IPS-NIHi11 (cell line): Measurements from ENCODE around the gene RPS28.
A peak's percentile ranks its signal among the peaks of the same experiment; 100 is the strongest.
"Not testable (repeated sequence)": the region's sequence is repeated elsewhere in the genome, so short reads cannot be mapped to it uniquely, and the experiment has no call there.

Experiments used
- DNase-seq: peaks from one replicate; pipeline ENCODE4 v3.0.0; 2012; ENCODE audit warnings: mixed read lengths, low spot score

RPS28 gene

GRCh38 chr19:8342684-8343482 lies 21.6 kb downstream of the RPS28 start, which contains the start of gene KANK3:
Gene KANK3, minus strand, starts transcription at chr19:8343262. Its CDS starts 5,434 bp downstream, at chr19:8337828.
- peak; percentile 98 for DNase-seq

DNA sequence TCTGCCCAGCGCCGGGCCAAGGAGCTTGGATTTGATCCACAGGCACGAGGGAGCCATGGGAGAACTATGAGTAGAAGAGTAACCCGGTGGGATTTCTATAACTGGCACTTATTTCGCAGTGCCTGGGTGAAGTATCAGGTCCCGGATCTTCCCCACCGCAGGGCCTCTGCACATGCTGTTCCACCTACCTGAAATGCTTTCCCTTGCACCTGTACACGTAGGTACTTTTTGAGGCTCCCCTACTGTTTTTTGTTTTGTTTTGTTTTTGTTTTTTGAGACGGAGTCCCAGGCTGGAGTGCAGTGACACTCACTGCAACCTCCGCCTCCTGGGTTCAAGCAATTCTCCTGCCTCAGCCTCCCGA lies 22.2 kb downstream of the RPS28 start:
- no peak for DNase-seq

GRCh38 chr19:8349629-8350372 lies 28.5 kb downstream of the RPS28 start:
- not testable (repeated sequence) for DNase-seq

- no peak for DNase-seq
Observed at GRCh38 chr19:8352134-8352827, 31.0 kb downstream of the RPS28 start.

DNA sequence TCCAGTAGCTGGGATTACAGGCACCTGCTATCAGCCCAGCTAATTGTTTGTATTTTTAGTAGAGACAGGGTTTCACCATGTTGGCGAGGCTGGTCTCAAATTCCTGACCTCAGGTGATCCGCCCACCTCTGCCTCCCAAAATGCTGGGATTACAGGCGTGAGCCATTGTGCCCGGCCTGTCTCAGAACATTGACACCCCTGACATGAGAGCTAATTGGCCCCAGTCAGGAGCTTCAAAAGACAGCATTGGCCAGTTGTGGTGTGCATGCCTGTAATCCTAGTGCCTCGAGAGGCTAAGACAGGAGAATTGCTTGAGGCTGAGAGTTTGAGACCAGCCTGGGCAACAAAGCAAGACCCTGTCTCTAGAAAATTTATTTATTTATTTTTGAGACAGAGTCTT lies 31.5 kb downstream of the RPS28 start:
- not testable (repeated sequence) for DNase-seq

GRCh38 chr19:8355631-8356402 lies 34.5 kb downstream of the RPS28 start:
- no peak for DNase-seq

DNA sequence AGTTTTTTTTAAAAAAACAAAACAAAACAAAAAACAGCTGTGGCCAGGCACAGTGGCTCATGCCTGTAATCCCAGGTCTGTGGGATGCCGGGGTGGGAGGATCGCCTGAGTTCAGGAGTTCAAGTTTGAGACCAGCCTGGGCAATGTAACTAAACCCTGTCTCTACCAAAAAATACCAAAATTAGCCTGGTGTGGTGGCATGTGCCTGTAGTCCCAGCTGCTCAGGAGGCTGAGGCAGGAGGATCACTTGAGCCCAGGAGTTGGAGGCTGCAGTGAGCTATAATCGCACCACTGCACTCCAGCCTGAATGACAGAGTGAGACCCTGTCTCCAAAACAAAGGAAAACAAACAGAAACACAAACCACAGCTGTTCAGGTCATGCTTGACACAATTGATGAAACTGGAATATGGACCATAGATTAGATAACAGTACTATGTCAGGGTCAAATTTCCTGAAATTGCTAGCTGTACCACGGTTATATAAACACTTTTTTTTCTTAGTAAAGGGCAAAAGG lies 35.8 kb downstream of the RPS28 start:
- DNase-seq: no peak

- DNase-seq: no peak
Observed at GRCh38 chr19:8358948-8359347, 37.7 kb downstream of the RPS28 start.

- no peak for DNase-seq
Observed at GRCh38 chr19:8360196-8360595, 38.9 kb downstream of the RPS28 start.

DNA sequence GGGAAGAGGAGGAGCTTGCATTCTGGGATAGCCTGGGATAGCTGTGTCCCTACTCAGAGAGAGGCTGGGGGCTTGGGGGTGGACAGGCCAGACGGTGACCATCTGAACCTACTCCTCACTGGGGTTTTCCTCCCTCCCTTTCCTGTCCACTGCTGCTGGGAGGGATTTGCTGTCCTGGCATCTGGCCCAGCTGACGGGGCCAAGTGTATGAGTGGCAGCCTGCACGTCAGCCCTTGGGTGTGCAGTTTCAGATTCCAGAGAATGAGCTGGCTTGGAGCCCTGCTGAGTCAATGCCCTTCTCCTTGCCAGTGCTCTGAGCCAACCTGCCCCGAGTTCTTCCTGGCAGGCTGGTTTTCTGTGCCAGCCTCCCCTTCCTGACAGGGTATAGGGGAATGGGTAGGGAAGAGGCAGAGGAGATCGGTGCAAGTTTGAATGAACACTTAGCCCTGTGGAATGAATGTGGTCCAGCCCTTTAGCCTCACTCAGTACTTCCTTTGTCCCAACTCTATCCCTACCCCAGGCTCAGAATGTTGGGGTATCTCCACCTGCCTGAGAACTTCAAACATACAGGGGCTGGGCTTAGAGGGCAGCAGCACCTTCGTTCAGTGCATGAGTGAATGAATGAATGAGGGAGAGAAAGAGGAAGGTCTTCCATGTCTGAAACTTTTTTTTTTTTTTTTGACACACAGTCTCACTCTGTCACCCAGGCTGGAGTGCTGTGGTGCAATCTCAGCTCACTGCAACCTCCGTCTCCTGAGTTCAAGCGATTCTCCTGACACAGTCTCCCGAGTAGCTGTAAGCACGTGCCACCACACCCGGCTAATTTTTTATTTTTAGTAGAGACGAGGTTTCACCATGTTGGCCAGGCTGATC lies 40.9 kb downstream of the RPS28 start:
- peak; percentile 67 for DNase-seq

DNA sequence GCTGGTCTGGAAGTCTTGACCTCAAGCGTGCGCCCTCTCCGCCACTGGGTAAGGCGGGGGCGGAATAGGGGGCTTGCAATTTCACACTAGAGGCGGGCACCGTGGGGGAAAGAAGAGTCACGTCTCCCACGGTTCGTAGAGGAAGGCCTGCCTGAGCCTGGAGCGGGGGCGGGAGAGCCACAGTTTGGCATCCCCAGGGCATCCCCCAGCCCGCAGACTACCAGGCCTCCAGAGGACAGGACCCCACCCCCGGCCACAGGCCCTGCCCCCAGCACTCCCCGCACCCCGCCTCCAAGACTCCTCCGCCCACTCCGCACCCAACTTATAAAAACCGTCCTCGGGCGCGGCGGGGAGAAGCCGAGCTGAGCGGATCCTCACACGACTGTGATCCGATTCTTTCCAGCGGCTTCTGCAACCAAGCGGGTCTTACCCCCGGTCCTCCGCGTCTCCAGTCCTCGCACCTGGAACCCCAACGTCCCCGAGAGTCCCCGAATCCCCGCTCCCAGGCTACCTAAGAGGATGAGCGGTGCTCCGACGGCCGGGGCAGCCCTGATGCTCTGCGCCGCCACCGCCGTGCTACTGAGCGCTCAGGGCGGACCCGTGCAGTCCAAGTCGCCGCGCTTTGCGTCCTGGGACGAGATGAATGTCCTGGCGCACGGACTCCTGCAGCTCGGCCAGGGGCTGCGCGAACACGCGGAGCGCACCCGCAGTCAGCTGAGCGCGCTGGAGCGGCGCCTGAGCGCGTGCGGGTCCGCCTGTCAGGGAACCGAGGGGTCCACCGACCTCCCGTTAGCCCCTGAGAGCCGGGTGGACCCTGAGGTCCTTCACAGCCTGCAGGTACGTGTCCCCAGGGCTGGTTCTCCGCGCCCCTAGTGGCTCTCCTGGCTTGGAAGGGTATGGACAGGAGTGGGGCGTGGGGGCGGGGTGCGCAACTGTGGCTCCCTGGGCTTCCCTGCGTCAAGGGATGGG lies 42.8 kb downstream of the RPS28 start, which contains the start of gene ANGPTL4:
Gene ANGPTL4, plus strand, starts transcription at position 353 of the 969 bp plus-strand sequence. Its CDS starts 167 bp downstream, at position 520.
- peak; percentile 80 for DNase-seq

DNA sequence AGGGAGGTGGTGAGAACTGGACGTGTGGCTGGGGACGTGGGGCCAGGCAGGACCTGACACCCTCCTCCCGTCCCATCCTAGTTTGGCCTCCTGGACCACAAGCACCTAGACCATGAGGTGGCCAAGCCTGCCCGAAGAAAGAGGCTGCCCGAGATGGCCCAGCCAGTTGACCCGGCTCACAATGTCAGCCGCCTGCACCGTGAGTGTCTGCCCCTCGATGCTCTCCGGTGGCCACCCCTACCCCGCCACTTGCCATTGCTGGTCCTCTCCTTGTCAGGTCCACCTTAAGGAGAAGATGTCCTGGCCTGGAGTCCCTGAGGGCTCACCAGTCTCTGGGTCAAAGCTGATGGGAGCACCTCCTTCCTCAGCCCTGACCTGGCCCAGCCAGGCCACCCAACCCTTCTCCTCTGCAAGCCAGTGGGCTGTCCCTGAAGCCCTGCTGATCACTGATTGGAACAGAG lies 44.9 kb downstream of the RPS28 start:
- DNase-seq: no peak

DNA sequence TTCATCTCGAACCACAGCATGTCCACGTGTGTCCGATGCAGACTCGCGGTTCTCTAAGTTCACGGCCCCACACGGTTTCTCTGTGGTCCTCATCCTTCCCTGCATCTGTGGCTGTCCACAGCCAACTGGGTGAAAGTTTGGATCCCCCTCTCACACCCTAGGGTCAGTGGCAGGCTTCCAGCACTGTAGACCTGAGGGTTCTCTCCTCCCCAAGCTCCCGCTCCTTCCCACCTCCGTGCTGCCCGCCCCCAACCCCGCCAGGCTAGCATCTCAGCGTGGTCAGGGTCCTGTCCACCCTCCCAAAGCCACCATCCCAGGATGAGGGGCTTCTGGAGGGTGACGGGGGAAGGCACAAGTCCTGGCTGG lies 45.6 kb downstream of the RPS28 start:
- DNase-seq: no peak

GRCh38 chr19:8367327-8368001 lies 46.2 kb downstream of the RPS28 start:
- DNase-seq: peak; percentile 90

- DNase-seq: no peak
Observed at GRCh38 chr19:8370176-8371010, 49.1 kb downstream of the RPS28 start.

- no peak for DNase-seq
Observed at GRCh38 chr19:8371011-8371804, 49.9 kb downstream of the RPS28 start.
